Endothelial cell of umbilical vein (primary cell): ENCODE measurements around the gene CDH20. TPM values are rescaled to one million over a fixed set of nuclear protein-coding genes. Genes with fewer than 3 reads are reported as not detected.

ENCODE experiments used
- BruUV-seq: library from RNA; stranded (reverse); fragments of 400-500 nt; replicated peaks from 2 replicates; lab custom pipeline; 2021; lab: Mats Ljungman, UMichigan
- CTCF ChIA-PET: fragments of 300-600, 350-600 bp; sonication (Branson Sonifier 250); formaldehyde crosslinking; loops from one replicate; lab custom pipeline; 2021; ENCODE audit warnings: antibody characterized with exemption, inconsistent platforms; lab: Charles Lee
- POLR2A ChIA-PET: fragments of 300-600, 350-600 bp; sonication (Branson Sonifier 250); formaldehyde crosslinking; loops from one replicate; lab custom pipeline; 2021; ENCODE audit warnings: antibody characterized with exemption, inconsistent platforms; lab: Charles Lee
- DNase-seq: peaks from one replicate; pipeline ENCODE4 v3.0.0-alpha.2; 2011; ENCODE audit warnings: low read depth, low spot score
- FAIRE-seq: peaks from 2 replicates; lab custom pipeline; 2011; peaks lifted over from hg19 to GRCh38; lab: Jason Lieb, UNC
- H2AFZ ChIP-seq: 2 replicates; pipeline ENCODE4 v1.6.0; 2012; ENCODE audit warnings: low read depth, low read length, control low read depth, inconsistent platforms
- H3K27ac ChIP-seq: 2 replicates; pipeline ENCODE4 v1.5.1; 2011; ENCODE audit warnings: low read depth, mild to moderate bottlenecking, control low read depth, low read length, moderate library complexity; ENCODE audit not compliant: insufficient read depth
- H3K27me3 ChIP-seq, 2 experiments: 2 replicates each; pipeline versions ENCODE4 v1.6.0 to v1.6.1; 2011; ENCODE audit warnings: low read length in 2 of 2, mixed read lengths in 1 of 2; ENCODE audit not compliant: control insufficient read depth in 2 of 2, insufficient read depth in 2 of 2
- H3K36me3 ChIP-seq, 2 experiments: 2 replicates in 1 of 2; 3 replicates in 1 of 2; pipeline ENCODE4 v1.5.1; 2011; ENCODE audit warnings: low read length in 2 of 2, mild to moderate bottlenecking in 1 of 2, moderate library complexity in 1 of 2; ENCODE audit not compliant: control insufficient read depth in 2 of 2, insufficient read depth in 2 of 2; ENCODE audit errors: extremely low read depth in 1 of 2
- H3K4me1 ChIP-seq: 3 replicates; pipeline ENCODE4 v1.5.1; 2011; ENCODE audit warnings: mild to moderate bottlenecking, low read length; ENCODE audit not compliant: control insufficient read depth, insufficient read depth; ENCODE audit errors: extremely low read depth
- H3K4me2 ChIP-seq: 2 replicates; pipeline ENCODE4 v1.6.1; 2011; ENCODE audit warnings: low read length, control low read depth, mixed read lengths; ENCODE audit not compliant: insufficient read depth
- H3K4me3 ChIP-seq, 3 experiments: fragments of 200-600 bp in 1 of 3; sonication (generic), shearing (Covaris generic) in 1 of 3; replicated peaks in 1 of 3; 2 replicates each; pipeline ENCODE4 v1.5.1; 2011 to 2016; ENCODE audit warnings: control low read depth in 3 of 3, low read length in 3 of 3, mild to moderate bottlenecking in 2 of 3, inconsistent platforms in 1 of 3, low read depth in 1 of 3, moderate library complexity in 1 of 3; ENCODE audit not compliant: insufficient read depth in 1 of 3
- H3K79me2 ChIP-seq: 2 replicates; pipeline ENCODE4 v1.6.0; 2012; ENCODE audit warnings: low read length, inconsistent platforms; ENCODE audit not compliant: control insufficient read depth, insufficient read depth
- H3K9ac ChIP-seq: replicated peaks from 2 replicates; pipeline ENCODE3; 2011; ENCODE audit warnings: low read length, control low read depth; ENCODE audit not compliant: insufficient read depth; ENCODE audit errors: extremely low read depth
- H3K9me1 ChIP-seq: replicated peaks from 3 replicates; pipeline ENCODE4 v1.6.0; 2011; ENCODE audit warnings: mild to moderate bottlenecking, low read length; ENCODE audit not compliant: control insufficient read depth, insufficient read depth; ENCODE audit errors: extremely low read depth
- H3K9me3 ChIP-seq: replicated peaks from 2 replicates; pipeline ENCODE4 v1.5.1; 2012; ENCODE audit warnings: low read length, inconsistent platforms; ENCODE audit not compliant: control insufficient read depth, insufficient read depth
- H4K20me1 ChIP-seq: replicated peaks from 2 replicates; pipeline ENCODE3; 2011; ENCODE audit warnings: mild to moderate bottlenecking, low read length; ENCODE audit not compliant: control insufficient read depth, insufficient read depth; ENCODE audit errors: extremely low read depth
- CTCF ChIP-seq, 2 donors: IDR thresholded peaks; 1 replicate in 1 of 2; 2 replicates in 1 of 2; pipeline ENCODE4 v1.5.1; 2011; ENCODE audit warnings: low read length in 2 of 2, mild to moderate bottlenecking in 2 of 2, moderate library complexity in 2 of 2, control low read depth in 1 of 2, inconsistent platforms in 1 of 2, low read depth in 1 of 2; ENCODE audit not compliant: insufficient read depth in 1 of 2; ENCODE audit errors: extremely low read depth in 1 of 2
- EZH2 ChIP-seq: IDR thresholded peaks from 2 replicates; pipeline ENCODE4 v1.6.1; 2012; ENCODE audit warnings: borderline replicate concordance, low read depth, mild to moderate bottlenecking, moderate library complexity, low read length, inconsistent platforms; ENCODE audit not compliant: severe bottlenecking
- FOS ChIP-seq: IDR thresholded peaks from 2 replicates; pipeline ENCODE4 v1.6.1; 2011; ENCODE audit warnings: mild to moderate bottlenecking, low read length, moderate library complexity, borderline replicate concordance; ENCODE audit not compliant: insufficient read depth
- GATA2 ChIP-seq: IDR thresholded peaks from 2 replicates; pipeline ENCODE4 v1.7.0; 2011; ENCODE audit warnings: low read depth, mild to moderate bottlenecking, moderate library complexity, mixed read lengths, low read length; ENCODE audit not compliant: insufficient read length, insufficient read depth
- JUN ChIP-seq: IDR thresholded peaks from 2 replicates; pipeline ENCODE4 v1.6.1; 2011; ENCODE audit warnings: borderline replicate concordance, low read depth; ENCODE audit not compliant: insufficient read length, insufficient read depth
- MAX ChIP-seq: IDR thresholded peaks from 2 replicates; pipeline ENCODE4 v1.6.1; 2011; ENCODE audit not compliant: insufficient read depth, insufficient read length
- MYC ChIP-seq: IDR thresholded peaks from one replicate; pipeline ENCODE4 v1.6.1; 2011; ENCODE audit warnings: mild to moderate bottlenecking, low read depth, low read length
- POLR2A ChIP-seq: IDR thresholded peaks from 2 replicates; pipeline ENCODE4 v1.6.1; 2012; ENCODE audit warnings: low read depth, mild to moderate bottlenecking, control low read depth, low read length
- POLR2AphosphoS5 ChIP-seq: IDR thresholded peaks from 2 replicates; pipeline ENCODE4 v1.6.1; 2012; ENCODE audit warnings: low read depth, mild to moderate bottlenecking, control low read depth, low read length, moderate library complexity; ENCODE audit not compliant: insufficient read depth
- dilution Hi-C: fragments of 300-500 bp; cut with MboI; formaldehyde crosslinking; loops from one replicate; pipeline ENCODE4 v1.15.0; 2019; ENCODE audit warnings: low sequenced_read_pairs; ENCODE audit not compliant: extremely low pct_ligation_motif_present
- intact Hi-C: fragments of 100-400 bp; cut with micrococcal nuclease; formaldehyde crosslinking; loops from one replicate; pipeline ENCODE4 v1.10.0; 2022
- polyA plus RNA-seq, 4 experiments: library from polyadenylated mRNA; depleted of rRNA in 3 of 4; stranded (reverse) in 3 of 4; unstranded in 1 of 4; fragments of >200 nt; gene quantifications; 2 replicates each; pipeline versions ENCODE4 v1.2.1 to v1.2.3, GENCODE V29; 2011 to 2012; ENCODE audit warnings: missing spikeins in 1 of 4
- total RNA-seq: library from RNA; stranded (reverse); gene quantifications from 2 replicates; pipeline ENCODE4 v1.2.3, GENCODE V29; 2021

The CDH20 gene
- total and polyA plus RNA-seq, 2 donors (not counting 3 experiments of a cell fraction or from before 2014, with no cell fraction given), result not detected

GRCh38 chr18:61496374-61496773 is 163.1 kb downstream of the CDH20 start:
- Histone ChIP-seq H3K4me1 (no peaks in the 10 kb centered on the region), H3K36me3 (no peaks in the 10 kb centered on the region), H4K20me1 (no peaks in the 10 kb centered on the region), H3K9me1 (no peaks in the 10 kb centered on the region), H3K4me3 (no peak overlapping the region), H3K79me2 (no peaks in the 10 kb centered on the region), H3K9ac (no peak overlapping the region), H3K27me3 (peaks cover 0 to 8% of the 10 kb centered on the region in 2 experiments), H2AFZ (no peak overlapping the region), H3K27ac (no peak overlapping the region), H3K9me3 (no peaks in the 10 kb centered on the region), H3K4me2 (no peak overlapping the region)
- ChIA-PET POLR2A (no interaction called here), CTCF (interaction anchor here (3.1 kb wide), 1 partner anchor 175 kb away, joined by 24 read pairs; no protein-coding TSS in a partner anchor)
- dilution Hi-C loops, result no loop called here
- no peak for TF ChIP-seq EZH2
- TF ChIP-seq GATA2, result no peak
- no peak for TF ChIP-seq POLR2A
- TF ChIP-seq MYC, result no peak
- no peak for TF ChIP-seq POLR2AphosphoS5
- no peak for TF ChIP-seq CTCF (IDR thresholded peaks at IDR 0.05; ENCODE audit: extremely low read depth in 1 of 2, insufficient read depth in 1 of 2, low read depth in 1 of 2, low read length in 2 of 2)
- TF ChIP-seq MAX, result no peak
- TF ChIP-seq FOS, result no peak
- no peak for TF ChIP-seq JUN
- intact Hi-C loops, result no loop called here
- no peak for FAIRE-seq
- DNase-seq, result no peak
- no TSS peak for BruUV-seq
